HG03095 (cell line): ENCODE measurements around the gene ACSF3.
"Not testable (repeated sequence)": the region's sequence is repeated elsewhere in the genome, so short reads cannot be mapped to it uniquely, and the experiment has no call there.

Source experiments
- ATAC-seq: cut with Tn5 transposase; IDR thresholded peaks from one replicate; pipeline ENCODE4 v1.9.1; 2021; ENCODE audit warnings: moderate library complexity; ENCODE audit not compliant: unreplicated experiment

Gene ACSF3

GRCh38 chr16:89172171-89172527, 78.5 kb downstream of the ACSF3 start:
- no peak for ATAC-seq

GRCh38 chr16:89172528-89173173, 79.0 kb downstream of the ACSF3 start:
- no peak for ATAC-seq

- ATAC-seq = no peak
Measured at GRCh38 chr16:89173174-89173921, 79.7 kb downstream of the ACSF3 start.

GRCh38 chr16:89174055-89174827, 80.6 kb downstream of the ACSF3 start:
- ATAC-seq = no peak

- no peak for ATAC-seq
Measured at GRCh38 chr16:89174877-89175276, 81.2 kb downstream of the ACSF3 start.

- ATAC-seq = no peak
Measured at GRCh38 chr16:89175280-89176146, 81.9 kb downstream of the ACSF3 start.

- ATAC-seq = no peak
Measured at GRCh38 chr16:89176147-89176690, 82.6 kb downstream of the ACSF3 start.

- ATAC-seq = no peak
Measured at GRCh38 chr16:89176717-89177116, 83.1 kb downstream of the ACSF3 start.

GRCh38 chr16:89177501-89177900, 83.8 kb downstream of the ACSF3 start:
- no peak for ATAC-seq

- ATAC-seq = no peak
Measured at GRCh38 chr16:89178453-89179147, 84.9 kb downstream of the ACSF3 start.

- no peak for ATAC-seq
Measured at GRCh38 chr16:89179148-89179484, 85.5 kb downstream of the ACSF3 start.

- no peak for ATAC-seq
Measured at GRCh38 chr16:89179656-89180315, 86.1 kb downstream of the ACSF3 start.

- no peak for ATAC-seq
Measured at GRCh38 chr16:89183463-89183862, 89.8 kb downstream of the ACSF3 start.

- ATAC-seq = no peak
Measured at GRCh38 chr16:89183975-89184676, 90.5 kb downstream of the ACSF3 start.

- ATAC-seq = no peak
Measured at GRCh38 chr16:89184677-89184932, 91.0 kb downstream of the ACSF3 start.

GRCh38 chr16:89184933-89185794, 91.5 kb downstream of the ACSF3 start:
- no peak for ATAC-seq

GRCh38 chr16:89185887-89186592, 92.4 kb downstream of the ACSF3 start:
- ATAC-seq = not testable (repeated sequence)

- not testable (repeated sequence) for ATAC-seq
Measured at GRCh38 chr16:89186593-89187031, 93.0 kb downstream of the ACSF3 start.
